ENCODE data around the gene THSD8.

Gene THSD8

DNA sequence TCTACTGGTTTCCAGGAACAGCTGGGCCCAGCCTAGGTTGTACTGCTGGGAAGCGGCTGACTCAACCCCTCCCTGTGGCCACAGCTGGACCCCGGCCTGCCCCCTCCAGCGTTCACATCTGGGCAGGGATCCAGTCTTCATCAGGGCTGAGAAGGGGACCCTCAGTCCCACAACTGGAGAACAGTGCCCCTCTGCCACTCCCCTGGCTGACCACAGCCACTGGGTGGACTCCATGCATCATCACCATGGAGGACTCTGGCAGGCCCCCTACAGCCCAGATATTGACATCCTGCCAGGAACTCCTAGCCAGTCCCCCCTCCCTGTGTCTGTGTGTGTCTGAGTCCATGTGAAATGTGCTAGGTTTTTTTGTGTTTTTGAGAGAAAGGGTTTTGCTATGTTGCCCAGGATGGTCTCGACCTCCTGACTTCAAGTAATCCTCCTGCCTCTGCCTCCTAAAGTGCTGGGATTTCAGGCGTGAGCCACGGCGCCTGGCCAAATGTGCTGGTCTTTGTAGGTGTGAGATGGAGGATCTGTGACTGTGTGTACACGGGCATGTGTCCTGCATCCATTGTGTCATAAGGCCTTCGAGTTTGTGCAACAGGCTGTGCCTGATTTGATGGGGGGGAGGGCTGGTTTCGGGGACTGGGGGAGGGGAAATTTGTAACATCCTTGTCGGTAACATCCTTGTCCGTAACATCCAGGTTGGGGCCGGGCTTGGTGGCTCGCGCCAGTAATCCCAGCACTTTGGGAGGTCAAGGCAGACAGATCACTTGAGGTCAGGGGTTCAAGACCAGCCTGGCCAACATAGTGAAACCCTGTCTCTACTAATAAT, 22.5 kb upstream of the THSD8 start:
- no peak for DNase-seq (ENCODE audit: low read depth)

- no peak for DNase-seq (ENCODE audit: low read depth)
Observed at GRCh38 chr19:12782174-12782423, 19.8 kb upstream of the THSD8 start.

DNA sequence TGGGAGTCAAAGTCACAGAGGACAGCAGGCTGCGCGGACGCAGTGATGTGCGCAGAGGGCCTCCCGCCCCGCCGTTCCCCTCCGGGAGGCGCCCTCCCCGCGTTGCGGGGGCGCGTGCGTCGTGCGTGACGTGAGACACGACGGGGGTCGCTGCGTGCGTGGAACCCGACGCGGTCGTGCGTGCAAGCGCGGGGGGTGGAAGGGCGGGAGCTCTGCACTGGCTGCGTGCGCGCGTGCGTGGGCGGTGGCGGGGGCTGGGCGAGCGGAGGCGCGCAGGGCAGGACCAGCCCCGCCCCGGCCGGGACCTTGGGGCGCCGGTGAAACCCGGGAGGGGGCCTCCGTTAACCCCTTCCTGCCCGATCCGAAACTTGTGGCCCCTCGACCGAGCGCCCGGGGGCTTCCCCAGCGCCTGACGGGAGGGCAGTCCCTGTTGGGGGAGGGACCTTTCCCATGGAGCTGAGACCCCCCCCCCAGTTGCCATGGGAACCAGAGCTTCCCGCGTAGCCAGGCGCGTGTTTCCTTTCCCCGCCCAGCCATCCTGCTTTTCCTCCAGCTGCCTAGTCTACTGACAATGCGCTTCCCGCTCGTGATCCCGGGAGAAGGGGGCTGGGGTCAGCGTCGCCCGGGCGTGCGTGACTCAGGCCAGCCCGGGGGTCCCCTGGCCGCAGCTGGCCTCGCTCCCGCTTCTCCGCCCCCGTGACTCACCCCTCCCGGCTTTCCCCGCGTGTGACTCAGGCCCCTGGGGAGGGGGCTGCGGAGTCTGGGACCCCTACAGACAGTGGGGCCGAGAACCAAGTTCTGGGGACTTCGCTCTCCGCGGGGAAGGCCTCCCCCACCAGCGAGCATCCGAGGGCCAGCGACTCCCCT, 19.2 kb upstream of the THSD8 start:
- DNase-seq (ENCODE audit: low read depth), result no peak

DNA sequence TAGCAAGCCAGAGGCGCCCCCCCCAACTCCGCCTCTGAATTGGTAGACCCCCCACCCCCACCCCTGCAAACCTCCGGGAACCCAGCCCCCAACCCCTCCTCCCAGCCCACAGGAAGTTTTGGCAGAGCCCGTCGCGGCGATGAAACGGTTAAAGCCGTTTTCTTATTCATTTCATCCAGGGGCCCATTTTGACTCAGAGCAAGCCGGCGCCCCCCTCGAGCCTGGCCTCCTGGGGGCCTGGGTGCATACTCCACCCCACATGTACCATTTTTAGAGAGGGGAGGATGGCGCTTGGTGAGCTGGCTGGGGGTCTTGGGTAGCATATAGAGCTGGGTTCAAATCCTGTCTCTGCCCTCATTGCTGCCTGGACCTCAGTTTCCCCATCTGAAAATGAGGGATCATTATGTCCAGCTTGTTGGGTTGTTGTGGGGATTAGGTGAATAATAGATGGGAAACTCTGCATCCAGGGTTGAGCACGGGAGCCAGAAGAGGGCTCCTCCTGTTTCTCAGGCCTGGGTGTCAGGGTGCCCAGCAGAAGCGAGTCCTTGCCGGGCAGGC, 18.5 kb upstream of the THSD8 start:
- no peak for DNase-seq (ENCODE audit: low read depth)

- DNase-seq (ENCODE audit: low read depth), result no peak
Observed at GRCh38 chr19:12783849-12784393, 17.9 kb upstream of the THSD8 start.

GRCh38 chr19:12784394-12784870, 17.4 kb upstream of the THSD8 start:
- no peak for DNase-seq (ENCODE audit: low read depth)

DNA sequence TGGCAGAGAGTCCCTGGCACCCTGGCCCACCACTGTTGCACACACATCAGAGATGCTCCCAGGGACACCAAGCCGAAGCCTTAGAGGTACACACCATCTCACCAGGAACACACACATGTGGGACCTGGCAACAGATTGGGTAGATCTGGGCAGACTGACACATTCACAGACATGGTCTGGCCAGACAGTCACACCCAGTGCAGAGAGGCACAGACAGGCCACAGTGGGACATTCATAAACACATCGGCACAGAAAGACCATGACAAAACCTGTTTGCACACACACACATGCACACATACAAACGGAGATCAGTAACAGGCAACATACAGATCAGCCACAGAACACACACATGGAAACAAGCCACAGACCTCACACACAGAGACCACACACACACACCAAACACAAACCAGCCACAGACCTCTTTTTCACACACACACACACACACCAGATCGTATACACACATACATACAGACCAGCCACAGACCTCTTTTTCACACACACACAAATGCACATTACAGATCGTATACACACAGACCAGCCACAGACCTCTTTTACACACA, 16.9 kb upstream of the THSD8 start:
- DNase-seq (ENCODE audit: low read depth), result no peak

- no peak for DNase-seq (ENCODE audit: low read depth)
Observed at GRCh38 chr19:12785431-12786031, 16.3 kb upstream of the THSD8 start.

GRCh38 chr19:12786141-12786870, 15.6 kb upstream of the THSD8 start:
- DNase-seq (ENCODE audit: low read depth), result no peak

- DNase-seq (ENCODE audit: low read depth), result no peak
Observed at GRCh38 chr19:12786952-12787351, 14.9 kb upstream of the THSD8 start.

DNA sequence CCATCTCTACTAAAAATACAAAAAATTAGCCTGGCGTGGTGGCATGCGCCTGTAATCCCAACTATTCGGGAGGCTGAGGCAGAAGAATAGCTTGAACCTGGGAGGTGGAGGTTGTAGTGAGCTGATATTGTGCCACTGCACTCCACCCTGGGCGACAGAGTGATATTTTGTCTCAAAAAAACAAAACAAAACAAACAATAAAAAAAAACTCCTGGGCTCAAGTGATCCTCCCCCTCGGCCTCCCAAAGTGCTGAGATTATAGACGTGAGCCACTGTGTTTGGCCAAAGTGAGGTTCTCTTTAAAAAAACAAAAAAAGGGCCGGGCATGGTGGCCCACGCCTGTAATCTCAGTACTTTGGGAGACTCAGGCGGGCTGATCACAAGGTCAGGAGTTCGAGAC, 14.4 kb upstream of the THSD8 start:
- no peak for DNase-seq (ENCODE audit: low read depth)

- no peak for DNase-seq (ENCODE audit: low read depth)
Observed at GRCh38 chr19:12788042-12788681, 13.7 kb upstream of the THSD8 start.

GRCh38 chr19:12788682-12789097, 13.2 kb upstream of the THSD8 start:
- no peak for DNase-seq (ENCODE audit: low read depth)

- no peak for DNase-seq (ENCODE audit: low read depth)
Observed at GRCh38 chr19:12789098-12789903, 12.6 kb upstream of the THSD8 start.

DNA sequence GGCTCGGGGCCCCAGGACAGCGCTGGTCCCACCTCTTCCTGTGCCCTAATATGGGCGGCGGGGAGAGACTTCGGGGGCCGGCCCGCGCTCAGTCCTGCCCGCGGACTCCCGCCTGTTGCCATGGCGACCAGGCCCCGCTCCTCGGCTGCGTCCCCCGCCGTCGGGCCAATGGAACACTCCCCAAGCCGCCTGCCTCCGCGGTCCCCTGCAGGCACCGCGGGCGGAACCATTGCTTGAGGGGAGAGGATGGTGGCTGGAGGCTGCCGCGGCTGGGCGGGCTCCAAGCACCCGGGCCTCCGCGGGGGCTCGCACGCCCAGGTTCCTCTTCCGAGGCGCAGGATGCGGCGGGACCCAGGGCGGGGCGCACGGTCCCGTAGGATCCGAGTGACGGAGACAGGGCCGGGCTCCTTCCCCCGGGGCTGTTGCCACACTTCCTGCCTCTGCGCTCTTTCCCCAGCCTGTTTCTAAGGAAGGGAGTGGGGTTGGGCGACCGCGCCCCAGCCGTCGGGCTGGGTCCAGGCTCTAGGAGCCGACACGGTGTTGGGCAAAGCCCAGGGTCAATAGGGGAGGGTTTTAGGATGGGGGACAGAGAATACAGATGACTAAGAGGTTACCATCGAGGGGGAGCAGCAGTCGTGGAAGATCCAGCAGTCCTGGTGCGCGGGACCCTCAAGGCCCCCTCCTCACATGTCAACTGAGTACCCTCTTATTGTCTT, 11.8 kb upstream of the THSD8 start:
- no peak for DNase-seq (ENCODE audit: low read depth)

GRCh38 chr19:12790628-12791344, 11.1 kb upstream of the THSD8 start:
- DNase-seq (ENCODE audit: low read depth), result no peak

- DNase-seq (ENCODE audit: low read depth), result no peak
Observed at GRCh38 chr19:12791345-12792050, 10.4 kb upstream of the THSD8 start, which contains the start of gene JUNB. Gene JUNB (plus strand): TSS chr19:12791486. CDS start chr19:12791772, 286 bp downstream.
